ENCODE results near the gene ARSJ.

ARSJ gene

GRCh38 chr4:113919145-113919544 is 60.3 kb downstream of the ARSJ start:
- H3K4me3 ChIP-seq (ENCODE audit: low read depth, low read length): no peak overlapping the region
- TF ChIP-seq MYC (IDR thresholded peaks at IDR 0.05; ENCODE audit: low read depth, low read length) (no peak), POLR2A (IDR thresholded peaks at IDR 0.05; ENCODE audit: extremely low read depth, insufficient read length) (no peak), CTCF (IDR thresholded peaks at IDR 0.05; ENCODE audit: low read depth, low read length) (no peak)
- TF ChIP-seq, protein P1, sequence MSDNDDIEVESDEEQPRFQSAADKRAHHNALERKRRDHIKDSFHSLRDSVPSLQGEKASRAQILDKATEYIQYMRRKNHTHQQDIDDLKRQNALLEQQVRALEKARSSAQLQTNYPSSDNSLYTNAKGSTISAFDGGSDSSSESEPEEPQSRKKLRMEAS (IDR thresholded peaks at IDR 0.05; ENCODE audit: low read depth, low read length): no peak
- DNase-seq (ENCODE audit: low read depth): no peak

GRCh38 chr4:113908829-113909228 is 70.6 kb downstream of the ARSJ start:
- no peak for DNase-seq (ENCODE audit: low read depth)
- no peak overlapping the region for H3K4me3 ChIP-seq (ENCODE audit: low read depth, low read length)
- no peak for TF ChIP-seq MYC (IDR thresholded peaks at IDR 0.05; ENCODE audit: low read depth, low read length)
- TF ChIP-seq CTCF (IDR thresholded peaks at IDR 0.05; ENCODE audit: low read depth, low read length): no peak
- TF ChIP-seq, protein P1 (IDR thresholded peaks at IDR 0.05; ENCODE audit: low read depth, low read length): no peak

- TF ChIP-seq MYC (IDR thresholded peaks at IDR 0.05; ENCODE audit: low read depth, low read length) (no peak), POLR2A (IDR thresholded peaks at IDR 0.05; ENCODE audit: extremely low read depth, insufficient read length) (no peak), CTCF (IDR thresholded peaks at IDR 0.05; ENCODE audit: low read depth, low read length) (no peak)
- TF ChIP-seq, protein P1 (IDR thresholded peaks at IDR 0.05; ENCODE audit: low read depth, low read length): no peak
- DNase-seq (ENCODE audit: low read depth): no peak
- H3K4me3 ChIP-seq (ENCODE audit: low read depth, low read length): no peak overlapping the region
Measured at GRCh38 chr4:113907559-113907958, 71.9 kb downstream of the ARSJ start.

GRCh38 chr4:113905301-113905700 is 74.1 kb downstream of the ARSJ start:
- TF ChIP-seq POLR2A (IDR thresholded peaks at IDR 0.05; ENCODE audit: extremely low read depth, insufficient read length) (no peak), CTCF (IDR thresholded peaks at IDR 0.05; ENCODE audit: low read depth, low read length) (no peak), MYC (IDR thresholded peaks at IDR 0.05; ENCODE audit: low read depth, low read length) (no peak)
- TF ChIP-seq, protein P1 (IDR thresholded peaks at IDR 0.05; ENCODE audit: low read depth, low read length): no peak
- H3K4me3 ChIP-seq (ENCODE audit: low read depth, low read length): no peak overlapping the region
- DNase-seq (ENCODE audit: low read depth): no peak

DNA sequence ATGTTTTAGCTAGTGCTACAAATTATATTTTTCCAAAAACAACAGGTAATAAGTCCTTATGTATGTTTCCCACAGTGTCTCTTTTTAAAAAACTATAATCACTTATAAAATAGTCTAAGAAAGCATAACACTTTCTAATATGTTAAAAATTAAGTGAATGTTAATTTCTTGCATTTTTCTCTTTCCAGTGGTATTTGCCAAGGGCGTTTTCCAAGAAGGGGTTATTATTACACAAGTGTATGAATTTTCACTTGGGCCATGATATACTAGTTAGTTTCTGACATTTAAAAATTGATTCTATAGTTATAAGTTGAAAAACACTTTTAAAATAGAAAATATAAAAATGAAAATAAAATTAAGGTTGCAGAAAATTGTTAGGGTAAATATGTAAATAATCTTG is 74.6 kb downstream of the ARSJ start:
- DNase-seq (ENCODE audit: low read depth): no peak
- H3K4me3 ChIP-seq (ENCODE audit: low read depth, low read length): no peak overlapping the region
- TF ChIP-seq MYC (IDR thresholded peaks at IDR 0.05; ENCODE audit: low read depth, low read length) (no peak), POLR2A (IDR thresholded peaks at IDR 0.05; ENCODE audit: extremely low read depth, insufficient read length) (no peak), CTCF (IDR thresholded peaks at IDR 0.05; ENCODE audit: low read depth, low read length) (no peak)
- TF ChIP-seq, protein P1 (IDR thresholded peaks at IDR 0.05; ENCODE audit: low read depth, low read length): no peak

All from NB4 (cell line).